H1 (cell line): ENCODE results near the gene CBLN3. TPM values are rescaled to one million over a fixed set of nuclear protein-coding genes. Genes with fewer than 3 reads are reported as not detected.
A peak's percentile ranks its signal among the peaks of the same experiment; 100 is the strongest.

ENCODE experiments used
- CTCF ChIA-PET: fragments of 300-600 bp; sonication (Branson Sonifier 250); formaldehyde crosslinking; loops from one replicate; lab custom pipeline; 2021; ENCODE audit not compliant: partially characterized antibody; lab: Charles Lee
- POLR2A ChIA-PET: fragments of 300-600 bp; sonication (Branson Sonifier 250); formaldehyde crosslinking; loops from one replicate; lab custom pipeline; 2021; ENCODE audit warnings: inconsistent platforms; ENCODE audit not compliant: partially characterized antibody; lab: Charles Lee
- DNase-seq, 2 experiments: peaks; one replicate each; pipeline versions ENCODE4 v3.0.0 to v3.0.0-alpha.2; 2010 to 2022; ENCODE audit warnings: low spot score in 2 of 2, low read depth in 1 of 2, mixed read lengths in 1 of 2
- FAIRE-seq: peaks from 2 replicates; lab custom pipeline; 2011; peaks lifted over from hg19 to GRCh38; lab: Jason Lieb, UNC
- H2AFZ ChIP-seq: 2 replicates; pipeline ENCODE4 v1.8.1; 2012; ENCODE audit warnings: low read length, inconsistent platforms
- H2AK5ac ChIP-seq: 2 replicates; pipeline ENCODE4 v1.6.1; 2013; ENCODE audit warnings: low read depth, low read length
- H2BK120ac ChIP-seq: replicated peaks from 2 replicates; pipeline ENCODE3; 2013; ENCODE audit warnings: low read depth, low read length, inconsistent platforms
- H2BK12ac ChIP-seq: 2 replicates; pipeline ENCODE4 v1.6.1; 2013; ENCODE audit warnings: low read depth, low read length
- H2BK15ac ChIP-seq: 2 replicates; pipeline ENCODE4 v1.6.1; 2013; ENCODE audit warnings: low read length
- H2BK20ac ChIP-seq: 2 replicates; pipeline ENCODE4 v1.6.1; 2013; ENCODE audit warnings: low read length
- H2BK5ac ChIP-seq: 2 replicates; pipeline ENCODE4 v1.6.1; 2013; ENCODE audit warnings: low read depth, low read length
- H3K14ac ChIP-seq: 2 replicates; pipeline ENCODE4 v1.6.1; 2013; ENCODE audit warnings: inconsistent platforms; ENCODE audit not compliant: insufficient read length
- H3K18ac ChIP-seq: 2 replicates; pipeline ENCODE4 v1.6.1; 2013; ENCODE audit warnings: low read length; ENCODE audit errors: extremely low read depth
- H3K23ac ChIP-seq: 2 replicates; pipeline ENCODE4 v1.6.1; 2013; ENCODE audit warnings: inconsistent platforms; ENCODE audit not compliant: insufficient read length
- H3K23me2 ChIP-seq: 2 replicates; pipeline ENCODE4 v1.6.1; 2013; ENCODE audit warnings: low read depth, low read length
- H3K27ac ChIP-seq: 2 replicates; pipeline ENCODE4 v1.6.1; 2011; ENCODE audit warnings: low read depth, low read length, inconsistent platforms
- H3K27me3 ChIP-seq, 4 experiments: replicated peaks in 1 of 4; 1 replicate in 1 of 4; 2 replicates in 3 of 4; pipeline versions ENCODE4 v1.6.1 to v1.8.1; 2011 to 2013; ENCODE audit warnings: low read length in 3 of 4, mild to moderate bottlenecking in 3 of 4, inconsistent platforms in 2 of 4, mixed read lengths in 2 of 4, moderate library complexity in 1 of 4; ENCODE audit not compliant: control insufficient read depth in 3 of 4, insufficient read depth in 3 of 4; ENCODE audit errors: extremely low read depth in 1 of 4
- H3K36me3 ChIP-seq, 4 experiments: 2 replicates each; pipeline versions ENCODE4 v1.6.1 to v1.8.1; 2011 to 2013; ENCODE audit warnings: mild to moderate bottlenecking in 4 of 4, low read length in 3 of 4, moderate library complexity in 2 of 4, control low read depth in 1 of 4, inconsistent platforms in 1 of 4; ENCODE audit not compliant: insufficient read depth in 4 of 4, control insufficient read depth in 2 of 4
- H3K4ac ChIP-seq: replicated peaks from 2 replicates; pipeline ENCODE3; 2013; ENCODE audit warnings: low read length, low read depth, mixed read lengths, inconsistent platforms; ENCODE audit not compliant: insufficient read length
- H3K4me1 ChIP-seq, 4 experiments: replicated peaks in 1 of 4; 1 replicate in 1 of 4; 2 replicates in 3 of 4; pipeline versions ENCODE4 v1.6.1 to v1.8.1; 2011 to 2013; ENCODE audit warnings: low read length in 3 of 4, inconsistent platforms in 2 of 4, mixed read lengths in 1 of 4; ENCODE audit not compliant: insufficient read depth in 4 of 4, control insufficient read depth in 3 of 4
- H3K4me2 ChIP-seq, 2 experiments: 2 replicates each; pipeline versions ENCODE4 v1.6.1 to v1.8.1; 2011 to 2013; ENCODE audit warnings: low read depth in 2 of 2, low read length in 2 of 2, control low read depth in 1 of 2, inconsistent platforms in 1 of 2, mild to moderate bottlenecking in 1 of 2; ENCODE audit not compliant: insufficient read depth in 1 of 2
- H3K4me3 ChIP-seq, 4 experiments: fragments of 200-600, 300-600 bp in 1 of 4; sonication (generic), shearing (Covaris generic), sonication (Bioruptor Twin) in 1 of 4; 2 replicates each; pipeline versions ENCODE4 v1.5.1 to v1.8.1; 2011 to 2016; ENCODE audit warnings: low read length in 4 of 4, low read depth in 3 of 4, control low read depth in 2 of 4, inconsistent platforms in 2 of 4, mild to moderate bottlenecking in 2 of 4, mixed read lengths in 1 of 4, moderate library complexity in 1 of 4; ENCODE audit not compliant: insufficient read depth in 2 of 4; ENCODE audit errors: extremely low read depth in 1 of 4
- H3K56ac ChIP-seq: replicated peaks from 2 replicates; pipeline ENCODE3; 2013; ENCODE audit warnings: low read depth, mild to moderate bottlenecking, mixed read lengths, low read length, inconsistent platforms; ENCODE audit not compliant: insufficient read length
- H3K79me1 ChIP-seq: 2 replicates; pipeline ENCODE4 v1.6.1; 2013; ENCODE audit warnings: low read depth, low read length, control low read depth
- H3K79me2 ChIP-seq, 2 experiments: 2 replicates each; pipeline versions ENCODE4 v1.6.1 to v1.8.1; 2012 to 2013; ENCODE audit warnings: low read length in 2 of 2, mild to moderate bottlenecking in 2 of 2, inconsistent platforms in 1 of 2; ENCODE audit not compliant: insufficient read depth in 2 of 2, control insufficient read depth in 1 of 2
- H3K9ac ChIP-seq, 4 experiments: replicated peaks in 1 of 4; 1 replicate in 1 of 4; 2 replicates in 3 of 4; pipeline versions ENCODE4 v1.6.1 to v1.8.1; 2011 to 2013; ENCODE audit warnings: low read depth in 3 of 4, low read length in 3 of 4, control low read depth in 2 of 4, mild to moderate bottlenecking in 2 of 4, moderate library complexity in 2 of 4, inconsistent platforms in 1 of 4; ENCODE audit errors: extremely low read depth in 1 of 4
- H3K9me3 ChIP-seq, 2 experiments: 2 replicates each; pipeline versions ENCODE4 v1.6.1 to v1.8.1; 2012 to 2013; ENCODE audit warnings: mild to moderate bottlenecking in 2 of 2, moderate library complexity in 2 of 2, control low read depth in 1 of 2, inconsistent platforms in 1 of 2, low read depth in 1 of 2, low read length in 1 of 2, mixed read lengths in 1 of 2; ENCODE audit not compliant: insufficient read depth in 2 of 2
- H4K20me1 ChIP-seq, 2 experiments: replicated peaks in 1 of 2; 2 replicates each; pipeline versions ENCODE3 to v1.8.1; 2011 to 2013; ENCODE audit warnings: inconsistent platforms in 2 of 2, low read length in 2 of 2, mild to moderate bottlenecking in 1 of 2; ENCODE audit not compliant: insufficient read depth in 2 of 2, control insufficient read depth in 1 of 2
- H4K5ac ChIP-seq: 2 replicates; pipeline ENCODE4 v1.6.1; 2013; ENCODE audit warnings: low read length, low read depth, mixed read lengths, inconsistent platforms; ENCODE audit not compliant: insufficient read length
- H4K8ac ChIP-seq: 2 replicates; pipeline ENCODE4 v1.8.0; 2013; ENCODE audit warnings: mild to moderate bottlenecking, moderate library complexity, low read length, inconsistent platforms; ENCODE audit not compliant: insufficient read depth; ENCODE audit errors: extremely low read depth
- H4K91ac ChIP-seq: replicated peaks from 2 replicates; pipeline ENCODE3; 2013; ENCODE audit warnings: low read length, mixed read lengths, inconsistent platforms; ENCODE audit not compliant: insufficient read length
- ASH2L ChIP-seq: fragments of 200-600, 300-600 bp; sonication (generic); IDR thresholded peaks from one replicate; pipeline ENCODE4 v1.7.1; 2017; ENCODE audit warnings: low read length
- CHD1 ChIP-seq: IDR thresholded peaks from 2 replicates; pipeline ENCODE4 v1.6.1; 2012; ENCODE audit warnings: low read depth, low read length, improper control_type of control experiment
- CTBP2 ChIP-seq: IDR thresholded peaks from 2 replicates; pipeline ENCODE4 v1.7.0; 2011; ENCODE audit warnings: borderline replicate concordance, mild to moderate bottlenecking, moderate library complexity, mixed read lengths, low read length; ENCODE audit not compliant: insufficient read depth, insufficient read length
- HDAC2 ChIP-seq, 2 experiments: fragments of 300-600 bp in 1 of 2; sonication (generic) in 1 of 2; IDR thresholded peaks; 2 replicates each; pipeline ENCODE4 v1.6.1; 2011 to 2012; ENCODE audit warnings: low read depth in 2 of 2, low read length in 2 of 2, mild to moderate bottlenecking in 2 of 2, moderate library complexity in 2 of 2, borderline replicate concordance in 1 of 2, inconsistent platforms in 1 of 2
- KDM1A ChIP-seq: fragments of 200-600, 300-600 bp; sonication (generic); IDR thresholded peaks from 2 replicates; pipeline ENCODE4 v1.7.1; 2016; ENCODE audit warnings: mild to moderate bottlenecking, low read length, borderline replicate concordance
- KDM4A ChIP-seq: IDR thresholded peaks from one replicate; pipeline ENCODE4 v1.7.1; 2012; ENCODE audit warnings: low read depth, mild to moderate bottlenecking, moderate library complexity, low read length, inconsistent platforms; ENCODE audit not compliant: severe bottlenecking
- KDM5A ChIP-seq: fragments of 200-600 bp; IDR thresholded peaks from 2 replicates; pipeline ENCODE4 v1.7.1; 2012; ENCODE audit warnings: mild to moderate bottlenecking, low read length, inconsistent platforms, mixed read lengths
- POLR2AphosphoS5 ChIP-seq: IDR thresholded peaks from 2 replicates; pipeline ENCODE4 v1.6.1; 2011; ENCODE audit warnings: low read depth, low read length
- RBBP5 ChIP-seq: IDR thresholded peaks from 2 replicates; pipeline ENCODE4 v1.7.1; 2012; ENCODE audit warnings: low read depth, mild to moderate bottlenecking, inconsistent platforms, low read length, moderate library complexity, borderline replicate concordance
- SP2 ChIP-seq: IDR thresholded peaks from 2 replicates; pipeline ENCODE4 v1.6.1; 2012; ENCODE audit warnings: mild to moderate bottlenecking, low read length, inconsistent platforms
- WGBS, 2 experiments: shearing (Covaris generic) in 1 of 2; methylation state at CpG; one replicate each; pipeline versions ENCODE4 v1.1.6 to v1.1.7; 2013 to 2015; ENCODE audit warnings: low lambda C conversion rate in 2 of 2, mixed read lengths in 2 of 2, inconsistent platforms in 1 of 2, low coverage in 1 of 2, missing lambda C conversion rate in 1 of 2; ENCODE audit not compliant: insufficient replicate concordance in 2 of 2, insufficient coverage in 1 of 2, insufficient read length in 1 of 2; ENCODE audit errors: extremely low coverage in 1 of 2, missing lambda C conversion rate in 1 of 2; 5-methylcytosine and 5-hydroxymethylcytosine counted together
- polyA plus RNA-seq, 7 experiments: library from polyadenylated mRNA; depleted of rRNA in 3 of 7; stranded (reverse) in 5 of 7; unstranded in 2 of 7; fragments of >200 nt in 5 of 7; fragments of 200-250 nt in 2 of 7; gene quantifications; 1 replicate in 5 of 7; 2 replicates in 1 of 7; 4 replicates in 1 of 7; pipeline versions ENCODE4 v1.2.1 to v1.2.3, GENCODE V29; 2011 to 2013; ENCODE audit warnings: missing spikeins in 2 of 7, mixed read lengths in 2 of 7
- total RNA-seq: library from RNA; stranded (reverse); fragmentation: NEBNext Ultra II Directional; extraction: Animal tissue kit (Norgen Biotek cat#: 25700); gene quantifications from 2 replicates; pipeline ENCODE4 v1.2.1, GENCODE V29; 2021
- TF ChIP-seq, protein P1 (sequence below): IDR thresholded peaks from 2 replicates; pipeline ENCODE4 v1.6.1; 2011; ENCODE audit warnings: low read length, improper control_type of control experiment
- TF ChIP-seq, protein P2 (sequence below): IDR thresholded peaks from 2 replicates; pipeline ENCODE4 v1.6.1; 2011; ENCODE audit warnings: low read depth, mild to moderate bottlenecking, low read length; ENCODE audit not compliant: insufficient read depth

CBLN3 gene
- total and polyA plus RNA-seq, 2 of the 8 experiments (the other 6 are each of a cell fraction or from before 2014, with no cell fraction given) = 0.54 to 1.00 TPM

DNA sequence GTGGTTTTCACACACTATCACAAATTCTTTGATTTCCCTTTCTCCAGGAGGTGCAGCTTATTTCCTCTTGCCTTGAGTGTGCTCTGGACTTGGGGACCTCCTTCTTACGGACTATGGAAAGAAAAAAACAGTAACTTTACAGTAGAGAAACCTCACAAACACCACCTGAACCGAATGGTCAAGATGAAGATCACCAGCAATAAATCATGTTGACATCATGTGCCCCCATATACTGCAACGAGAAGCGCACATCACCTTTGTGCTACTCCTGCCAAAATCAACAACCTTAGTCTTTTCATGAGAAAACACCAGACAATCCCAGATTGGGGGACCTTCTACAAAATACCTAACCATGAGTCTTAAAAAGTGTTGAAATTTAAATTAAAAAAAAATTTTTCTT lies 43.9 kb downstream of the CBLN3 start:
- ChIA-PET CTCF (interaction anchor here (0.6 to 2.0 kb wide), 5 partner anchors 8 to 124 kb away, joined by 3 to 6 read pairs (median 3); no protein-coding TSS in a partner anchor), POLR2A (interaction anchor here (1.3 to 1.7 kb wide), 2 partner anchors 8 to 13 kb away, joined by 3 to 6 read pairs; partner anchors contain the start of gene NYNRIN)
- no peak overlapping the region for H2AFZ ChIP-seq
- H3K18ac ChIP-seq = no peak overlapping the region
- no peak overlapping the region for H2BK20ac ChIP-seq
- no peak overlapping the region for H3K4me2 ChIP-seq
- H4K20me1 ChIP-seq = no peaks in the 10 kb centered on the region
- DNase-seq (no peak), FAIRE-seq (no peak)
- no peak overlapping the region for H2BK120ac ChIP-seq
- no peaks in the 10 kb centered on the region for H3K23me2 ChIP-seq
- no peak overlapping the region for H3K56ac ChIP-seq
- H3K4me1 ChIP-seq = peaks cover 0 to 4% (median 1%) of the 10 kb centered on the region in 4 experiments; a peak in 4 of 7 replicates
- H3K27ac ChIP-seq = no peak overlapping the region
- H3K36me3 ChIP-seq = no peaks in the 10 kb centered on the region
- H3K79me1 ChIP-seq = no peaks in the 10 kb centered on the region
- H2BK15ac ChIP-seq = peak overlapping the region; percentile 66; the same call in 1 of the 2 replicates
- no peak overlapping the region for H4K8ac ChIP-seq
- H3K14ac ChIP-seq = no peak overlapping the region
- no peaks in the 10 kb centered on the region for H3K9me3 ChIP-seq
- WGBS, 2 experiments = 89% methylated on average over 4 of the region's 4 CpGs; no CpG with 5 or more reads in 1 of the 2 experiments
- H2BK12ac ChIP-seq = no peak overlapping the region
- no peak overlapping the region for H4K5ac ChIP-seq
- H3K4me3 ChIP-seq = no peak overlapping the region
- no peak overlapping the region for H2BK5ac ChIP-seq
- H3K79me2 ChIP-seq = no peaks in the 10 kb centered on the region
- H2AK5ac ChIP-seq = no peak overlapping the region
- peaks cover 0 to 2% (median 0%) of the 10 kb centered on the region in 4 experiments; a peak in 1 of 7 replicates for H3K27me3 ChIP-seq
- H3K23ac ChIP-seq = no peak overlapping the region
- no peak overlapping the region for H3K9ac ChIP-seq
- H4K91ac ChIP-seq = no peak overlapping the region
- H3K4ac ChIP-seq = no peak overlapping the region
- TF ChIP-seq, protein P1, sequence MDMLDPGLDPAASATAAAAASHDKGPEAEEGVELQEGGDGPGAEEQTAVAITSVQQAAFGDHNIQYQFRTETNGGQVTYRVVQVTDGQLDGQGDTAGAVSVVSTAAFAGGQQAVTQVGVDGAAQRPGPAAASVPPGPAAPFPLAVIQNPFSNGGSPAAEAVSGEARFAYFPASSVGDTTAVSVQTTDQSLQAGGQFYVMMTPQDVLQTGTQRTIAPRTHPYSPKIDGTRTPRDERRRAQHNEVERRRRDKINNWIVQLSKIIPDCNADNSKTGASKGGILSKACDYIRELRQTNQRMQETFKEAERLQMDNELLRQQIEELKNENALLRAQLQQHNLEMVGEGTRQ = no peak
- TF ChIP-seq CTBP2 = no peak
- TF ChIP-seq, protein P2, sequence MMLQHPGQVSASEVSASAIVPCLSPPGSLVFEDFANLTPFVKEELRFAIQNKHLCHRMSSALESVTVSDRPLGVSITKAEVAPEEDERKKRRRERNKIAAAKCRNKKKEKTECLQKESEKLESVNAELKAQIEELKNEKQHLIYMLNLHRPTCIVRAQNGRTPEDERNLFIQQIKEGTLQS = no peak
- TF ChIP-seq SP2 = no peak
- TF ChIP-seq KDM1A = no peak
- no peak for TF ChIP-seq CHD1
- TF ChIP-seq RBBP5 = no peak
- no peak for TF ChIP-seq POLR2AphosphoS5
- TF ChIP-seq KDM5A = no peak
- TF ChIP-seq HDAC2 (IDR thresholded peaks at IDR 0.05; ENCODE audit: borderline replicate concordance in 1 of 2, low read depth in 2 of 2, low read length in 2 of 2) = no peak
- TF ChIP-seq KDM4A = no peak
- TF ChIP-seq ASH2L = no peak
